Mesendoderm (in vitro differentiated cells): ENCODE results near the gene VASN.
A peak's percentile ranks its signal among the peaks of the same experiment; 100 is the strongest.

Source experiments
- DNase-seq: peaks from one replicate; pipeline ENCODE4 v3.0.0; 2013
- H2AK5ac ChIP-seq: 2 replicates; pipeline ENCODE4 v1.6.1; 2013; ENCODE audit warnings: low read length, inconsistent platforms
- H2BK120ac ChIP-seq: 2 replicates; pipeline ENCODE4 v1.6.1; 2013; ENCODE audit warnings: low read depth, mild to moderate bottlenecking, low read length, moderate library complexity, mixed read lengths
- H2BK15ac ChIP-seq: replicated peaks from 2 replicates; pipeline ENCODE4 v1.6.1; 2013; ENCODE audit warnings: low read depth, mild to moderate bottlenecking, moderate library complexity
- H2BK5ac ChIP-seq: 2 replicates; pipeline ENCODE4 v1.6.1; 2013; ENCODE audit warnings: low read length, inconsistent platforms
- H3K18ac ChIP-seq: 2 replicates; pipeline ENCODE4 v1.6.1; 2013; ENCODE audit warnings: mild to moderate bottlenecking, low read length, mixed read lengths
- H3K23ac ChIP-seq: one replicate; pipeline ENCODE4 v1.6.1; 2013; ENCODE audit warnings: low read length
- H3K27ac ChIP-seq: 2 replicates; pipeline ENCODE4 v1.5.1; 2013; ENCODE audit warnings: low read depth, mild to moderate bottlenecking, inconsistent platforms, low read length, moderate library complexity
- H3K27me3 ChIP-seq: 2 replicates; pipeline ENCODE4 v1.6.1; 2013; ENCODE audit warnings: low read length, control low read depth, mild to moderate bottlenecking, inconsistent platforms; ENCODE audit not compliant: insufficient read depth, poor library complexity
- H3K36me3 ChIP-seq: 2 replicates; pipeline ENCODE4 v1.6.1; 2013; ENCODE audit warnings: low read length, inconsistent platforms; ENCODE audit not compliant: control insufficient read depth, insufficient read depth
- H3K4ac ChIP-seq: one replicate; pipeline ENCODE4 v1.6.1; 2013; ENCODE audit warnings: low read depth, mild to moderate bottlenecking, low read length, moderate library complexity
- H3K4me1 ChIP-seq: 2 replicates; pipeline ENCODE4 v1.6.1; 2013; ENCODE audit warnings: low read depth, low read length, inconsistent platforms; ENCODE audit not compliant: control insufficient read depth
- H3K4me2 ChIP-seq: 2 replicates; pipeline ENCODE4 v1.6.1; 2013; ENCODE audit warnings: low read length
- H3K4me3 ChIP-seq: 2 replicates; pipeline ENCODE4 v1.5.1; 2013; ENCODE audit warnings: mild to moderate bottlenecking, low read length
- H3K56ac ChIP-seq: one replicate; pipeline ENCODE4 v1.6.1; 2013; ENCODE audit warnings: low read length
- H3K79me1 ChIP-seq: 2 replicates; pipeline ENCODE4 v1.6.1; 2013; ENCODE audit warnings: low read length, inconsistent platforms
- H3K79me2 ChIP-seq: 2 replicates; pipeline ENCODE4 v1.6.1; 2013; ENCODE audit warnings: mild to moderate bottlenecking, low read length; ENCODE audit not compliant: control insufficient read depth, insufficient read depth
- H3K9ac ChIP-seq: 2 replicates; pipeline ENCODE4 v1.6.1; 2013; ENCODE audit warnings: low read length, inconsistent platforms
- H4K5ac ChIP-seq: one replicate; pipeline ENCODE4 v1.6.1; 2013; ENCODE audit warnings: low read length
- H4K8ac ChIP-seq: one replicate; pipeline ENCODE4 v1.6.1; 2013; ENCODE audit warnings: low read depth, mild to moderate bottlenecking, control low read depth, low read length, moderate library complexity
- WGBS: extraction: QIAGEN DNeasy Blood & Tissue Kit; methylation state at CpG from one replicate; pipeline ENCODE4 v1.1.7; 2013; ENCODE audit warnings: low lambda C conversion rate, missing lambda C conversion rate; ENCODE audit not compliant: insufficient coverage; ENCODE audit errors: extremely low coverage; 5-methylcytosine and 5-hydroxymethylcytosine counted together

VASN gene

DNA sequence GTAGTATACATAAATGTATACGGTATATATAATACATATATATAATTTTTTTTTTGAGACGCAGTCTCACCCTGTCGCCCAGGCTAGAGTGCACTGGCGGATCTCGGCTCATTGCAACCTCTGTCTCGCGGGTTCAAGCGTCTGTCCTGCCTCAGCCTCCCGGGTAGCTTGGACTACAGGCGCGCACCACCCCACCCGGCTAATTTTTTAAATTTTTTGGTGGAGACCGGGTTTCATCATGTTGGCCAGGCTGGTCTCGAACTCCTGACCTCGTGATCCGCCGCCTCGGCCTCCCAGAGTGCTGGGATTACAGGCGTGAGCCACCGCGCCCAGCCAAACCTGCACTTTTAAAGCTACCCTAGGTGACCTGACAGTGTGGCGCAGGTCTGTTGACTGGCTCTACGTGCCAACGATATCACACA is 21.3 kb upstream of the VASN start:
- Histone ChIP-seq H4K5ac (no peak overlapping the region), H2BK15ac (no peak overlapping the region), H3K79me1 (peaks cover 21% of the 10 kb centered on the region), H2BK5ac (no peak overlapping the region), H3K36me3 (peaks cover 1% of the 10 kb centered on the region), H4K8ac (no peak overlapping the region), H3K79me2 (peaks cover 42% of the 10 kb centered on the region), H3K23ac (no peak overlapping the region), H3K27me3 (no peaks in the 10 kb centered on the region), H3K4me3 (peak overlapping the region; percentile 86), H3K4ac (no peak overlapping the region), H3K56ac (peak overlapping the region; percentile 100), H3K27ac (peak overlapping the region; percentile 19), H2BK120ac (no peak overlapping the region), H3K18ac (no peak overlapping the region), H3K9ac (peak overlapping the region; percentile 99), H2AK5ac (no peak overlapping the region), H3K4me2 (peak overlapping the region; percentile 57), H3K4me1 (no peaks in the 10 kb centered on the region)
- WGBS = no CpG with 5 or more reads among the region's 24 CpGs
- no peak for DNase-seq

DNA sequence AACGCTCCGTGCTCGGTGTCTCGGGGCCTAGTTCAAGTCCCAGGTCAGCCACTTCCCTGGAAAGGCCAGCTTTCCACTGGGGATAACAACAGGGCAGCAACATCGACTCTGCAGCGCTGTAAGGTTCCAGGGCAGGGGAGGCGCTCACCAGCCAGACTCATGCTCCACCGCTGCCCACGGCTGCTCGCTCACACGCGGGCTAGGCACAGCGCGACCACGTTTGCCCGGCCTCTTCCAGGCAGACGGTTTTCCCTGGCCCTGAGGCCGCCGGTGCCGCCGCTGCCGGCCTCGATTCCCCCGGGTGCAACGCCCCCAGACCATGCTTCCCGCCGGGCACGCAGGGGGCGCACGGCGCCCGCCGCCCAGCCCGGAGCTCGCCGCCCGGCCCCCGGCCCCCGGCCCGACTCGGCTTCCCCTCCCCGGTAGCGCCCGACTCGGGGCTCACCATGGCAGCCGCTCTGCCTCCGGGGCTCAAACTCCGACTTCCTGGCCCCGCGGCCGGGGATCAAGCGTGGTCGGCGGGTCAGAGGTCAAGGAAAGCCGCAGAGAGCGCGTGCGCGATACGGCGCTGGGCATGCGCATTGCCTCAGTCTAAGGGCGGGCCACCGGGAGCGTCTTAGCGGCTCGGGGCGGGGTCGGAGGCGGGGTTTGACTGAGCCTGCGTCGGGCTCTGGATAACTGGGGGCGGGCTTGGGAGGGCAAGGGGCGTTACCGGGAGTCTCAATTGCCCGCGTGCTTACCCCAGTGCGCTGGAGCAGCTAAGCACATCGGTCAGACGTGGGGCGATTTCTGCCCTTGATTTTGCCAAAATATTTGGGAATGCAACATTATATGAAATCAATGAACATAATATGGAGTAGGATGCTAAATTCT is 20.6 kb upstream of the VASN start, which contains the start of gene PAM16:
Gene PAM16, minus strand, starts transcription at position 535 of the 873 bp plus-strand sequence. Its CDS starts 87 bp downstream, at position 448.
- DNase-seq = peak; percentile 97
- Histone ChIP-seq H3K79me2 (peaks cover 38% of the 10 kb centered on the region), H3K18ac (peak within 1 kb of the TSS; percentile 62)

GRCh38 chr16:4351880-4352279 is 19.8 kb upstream of the VASN start:
- Histone ChIP-seq H3K4ac (no peak overlapping the region), H4K5ac (no peak overlapping the region), H3K79me2 (peaks cover 34% of the 10 kb centered on the region), H3K79me1 (peaks cover 17% of the 10 kb centered on the region), H3K4me3 (no peak overlapping the region), H3K9ac (no peak overlapping the region), H2AK5ac (no peak overlapping the region), H2BK120ac (no peak overlapping the region), H3K4me2 (no peak overlapping the region), H3K18ac (no peak overlapping the region), H2BK15ac (no peak overlapping the region), H3K23ac (no peak overlapping the region), H2BK5ac (no peak overlapping the region), H3K36me3 (no peaks in the 10 kb centered on the region), H3K4me1 (no peaks in the 10 kb centered on the region), H3K56ac (no peak overlapping the region), H3K27me3 (no peaks in the 10 kb centered on the region), H4K8ac (no peak overlapping the region), H3K27ac (no peak overlapping the region)
- WGBS = no CpG with 5 or more reads among the region's 7 CpGs
- DNase-seq = no peak

More for the DNA sequence above, 20.6 kb upstream of the VASN start, which contains the start of gene PAM16:
- no peak within 1 kb of the TSS for H2AK5ac ChIP-seq
- peak within 1 kb of the TSS; percentile 57 for H3K4me2 ChIP-seq
- H4K5ac ChIP-seq = no peak within 1 kb of the TSS
- no peak within 1 kb of the TSS for H2BK120ac ChIP-seq
- H3K27me3 ChIP-seq = no peaks in the 10 kb centered on the region
- H3K56ac ChIP-seq = peak within 1 kb of the TSS; percentile 100
- H2BK15ac ChIP-seq = no peak within 1 kb of the TSS
- H2BK5ac ChIP-seq = peak within 1 kb of the TSS; percentile 65
- peaks cover 1% of the 10 kb centered on the region for H3K36me3 ChIP-seq
- no peak within 1 kb of the TSS for H4K8ac ChIP-seq
- peak within 1 kb of the TSS; percentile 99 for H3K9ac ChIP-seq
- peaks cover 18% of the 10 kb centered on the region for H3K79me1 ChIP-seq
- peak within 1 kb of the TSS; percentile 89 for H3K23ac ChIP-seq
- no peaks in the 10 kb centered on the region for H3K4me1 ChIP-seq
- H3K4ac ChIP-seq = peak within 1 kb of the TSS; percentile 66
- peak within 1 kb of the TSS; percentile 19 for H3K27ac ChIP-seq
- no CpG with 5 or more reads among the region's 81 CpGs for WGBS
- H3K4me3 ChIP-seq = peak within 1 kb of the TSS; percentile 86

DNA sequence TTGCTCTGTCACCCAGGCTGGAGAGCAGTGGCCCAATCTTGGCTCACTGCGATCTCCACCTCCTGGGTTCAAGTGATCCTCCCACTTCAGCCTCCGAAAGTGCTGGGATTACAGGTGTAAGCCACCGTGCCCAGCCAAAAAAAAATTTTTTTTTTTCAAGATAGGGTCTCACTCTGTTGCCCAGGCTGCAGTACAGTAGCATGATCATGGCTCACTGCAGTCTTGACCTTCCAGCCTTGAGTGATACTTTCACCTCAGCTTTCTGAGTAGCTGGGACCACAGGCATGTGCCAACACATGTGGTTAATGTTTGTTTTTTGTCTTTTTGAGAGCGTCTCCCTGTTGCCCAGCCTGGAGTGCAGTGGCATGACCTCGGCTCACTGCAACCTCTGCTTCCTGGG is 18.8 kb upstream of the VASN start:
- no peak overlapping the region for H3K9ac ChIP-seq
- no peak overlapping the region for H3K23ac ChIP-seq
- H3K79me2 ChIP-seq = peaks cover 24% of the 10 kb centered on the region
- H3K4me3 ChIP-seq = no peak overlapping the region
- H2BK120ac ChIP-seq = no peak overlapping the region
- no peaks in the 10 kb centered on the region for H3K4me1 ChIP-seq
- no peak overlapping the region for H3K56ac ChIP-seq
- H2BK15ac ChIP-seq = no peak overlapping the region
- DNase-seq = no peak
- no peak overlapping the region for H3K4ac ChIP-seq
- H3K36me3 ChIP-seq = no peaks in the 10 kb centered on the region
- H3K27me3 ChIP-seq = no peaks in the 10 kb centered on the region
- no peak overlapping the region for H3K27ac ChIP-seq
- H2AK5ac ChIP-seq = no peak overlapping the region
- no peak overlapping the region for H4K8ac ChIP-seq
- no peak overlapping the region for H4K5ac ChIP-seq
- no peak overlapping the region for H3K4me2 ChIP-seq
- peaks cover 12% of the 10 kb centered on the region for H3K79me1 ChIP-seq
- WGBS = no CpG with 5 or more reads among the region's 5 CpGs
- no peak overlapping the region for H2BK5ac ChIP-seq
- no peak overlapping the region for H3K18ac ChIP-seq

- Histone ChIP-seq H3K23ac (no peak overlapping the region), H3K4me2 (no peak overlapping the region), H2BK5ac (no peak overlapping the region), H2BK15ac (no peak overlapping the region), H3K36me3 (no peaks in the 10 kb centered on the region), H2AK5ac (no peak overlapping the region), H3K79me1 (peaks cover 7% of the 10 kb centered on the region), H3K27me3 (no peaks in the 10 kb centered on the region), H3K4me3 (no peak overlapping the region), H4K5ac (no peak overlapping the region), H3K56ac (no peak overlapping the region), H3K27ac (no peak overlapping the region), H3K4ac (no peak overlapping the region), H3K79me2 (peaks cover 18% of the 10 kb centered on the region), H2BK120ac (no peak overlapping the region), H3K9ac (no peak overlapping the region), H3K18ac (no peak overlapping the region), H4K8ac (no peak overlapping the region), H3K4me1 (no peaks in the 10 kb centered on the region)
- DNase-seq = no peak
- WGBS = no CpG with 5 or more reads among the region's 4 CpGs
Measured at GRCh38 chr16:4353675-4354074, 18.0 kb upstream of the VASN start.
